ENCODE data around the gene HSBP1L1. TPM values are rescaled to one million over a fixed set of nuclear protein-coding genes. Genes with fewer than 3 reads are reported as not detected.
"Not testable (repeated sequence)": the region's sequence is repeated elsewhere in the genome, so short reads cannot be mapped to it uniquely, and the experiment has no call there.

The HSBP1L1 gene
- polyA plus RNA-seq, 12 donors = 3.3 to 22.2 (median 4.2) TPM; not detected in 1

GRCh38 chr18:79955302-79956075, 9.0 kb upstream of the HSBP1L1 start:
- no peak for DNase-seq

DNA sequence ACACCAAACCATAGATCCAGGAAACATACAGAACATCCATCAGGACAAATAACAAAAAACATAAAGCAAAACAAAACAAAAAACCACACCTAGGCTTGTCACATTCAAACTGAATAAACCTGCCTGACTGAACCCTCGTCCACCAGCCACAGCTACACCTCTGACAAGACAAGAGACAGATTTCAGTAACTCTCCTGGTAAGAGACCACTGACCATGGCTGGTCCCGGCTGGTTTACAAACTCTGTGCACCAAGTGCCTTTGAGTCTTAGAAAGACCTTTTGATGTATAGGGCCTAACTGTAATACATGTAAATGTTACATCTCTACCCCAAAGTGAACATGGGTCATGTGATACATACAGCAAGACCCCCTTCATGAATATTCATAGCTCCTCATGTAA, 8.2 kb upstream of the HSBP1L1 start:
- DNase-seq = no peak

DNA sequence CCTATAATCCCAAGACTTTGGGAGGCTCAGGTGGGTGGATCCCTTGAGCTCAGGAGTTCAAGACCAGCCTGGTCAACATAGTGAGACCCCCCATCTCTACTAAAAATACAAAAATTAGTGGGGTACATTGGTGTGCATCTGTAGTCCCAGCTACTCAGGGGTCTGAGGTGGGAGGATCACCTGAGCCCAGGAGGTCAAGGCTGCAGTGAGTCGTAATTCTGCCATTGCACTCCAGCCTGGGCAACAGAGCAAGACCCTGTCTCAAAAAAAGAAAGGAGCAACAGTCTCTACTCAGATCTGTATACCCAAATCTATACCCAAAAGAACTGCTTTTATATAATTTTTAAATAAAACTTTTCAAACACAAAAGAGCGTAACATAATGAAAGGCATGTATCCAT, 5.5 kb upstream of the HSBP1L1 start:
- DNase-seq = no peak

DNA sequence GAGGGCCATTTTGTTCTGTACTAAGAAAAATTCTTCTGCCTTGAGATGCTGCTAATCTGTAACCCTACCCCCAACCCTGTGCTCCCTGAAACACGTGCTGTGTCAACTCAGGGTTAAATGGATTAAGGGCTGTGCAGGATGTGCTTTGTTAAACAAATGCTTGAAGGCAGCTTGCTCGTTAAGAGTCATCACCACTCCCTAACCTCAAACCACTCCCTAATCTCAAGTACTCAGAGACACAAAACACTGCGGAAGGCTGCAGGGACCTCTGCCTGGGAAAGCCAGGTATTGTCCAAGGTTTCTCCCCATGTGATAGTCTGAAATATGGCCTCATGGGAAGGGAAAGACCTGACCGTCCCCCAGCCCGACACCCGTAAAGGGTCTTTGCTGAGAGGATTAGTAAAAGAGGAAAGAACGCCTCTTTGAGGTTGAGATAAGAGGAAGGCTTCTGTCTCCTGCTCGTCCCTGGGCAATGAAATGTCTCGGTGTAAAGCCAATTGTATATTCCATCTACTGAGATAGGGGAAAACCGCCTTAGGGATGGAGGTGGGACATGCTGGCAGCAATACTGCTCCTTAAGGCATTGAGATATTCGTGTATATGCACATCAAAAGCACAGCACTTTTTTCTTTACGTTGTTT, 4.2 kb upstream of the HSBP1L1 start:
- not testable (repeated sequence) for DNase-seq

DNA sequence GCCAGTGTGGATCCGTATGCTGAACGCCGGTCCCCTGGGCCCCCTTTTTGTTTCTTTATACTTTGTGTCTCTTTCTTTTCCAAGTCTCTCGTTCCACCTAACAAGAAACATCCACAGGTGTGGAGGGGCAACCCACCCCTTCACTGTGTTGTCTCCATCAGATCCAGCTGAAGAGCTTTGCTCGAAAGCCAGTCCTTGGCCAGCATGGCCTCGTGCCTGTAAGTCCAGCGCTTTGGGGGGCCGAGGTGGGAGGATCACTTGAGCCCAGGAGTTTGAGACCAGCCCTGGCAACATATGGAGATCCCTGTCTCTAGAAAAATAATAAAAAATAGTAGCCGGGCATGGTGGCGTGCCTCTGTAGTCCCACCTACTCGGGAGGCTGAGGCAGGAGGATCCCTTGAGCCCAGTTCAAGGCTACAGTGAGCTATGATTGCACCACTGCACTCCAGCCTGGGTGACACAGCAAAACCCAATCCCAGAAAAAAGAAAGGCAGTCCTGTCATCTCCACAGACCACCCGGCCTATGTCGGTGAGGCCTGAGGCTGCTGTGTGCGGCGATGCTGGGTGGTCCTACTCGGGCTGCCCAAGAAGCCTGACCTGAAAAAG, 3.4 kb upstream of the HSBP1L1 start:
- DNase-seq = no peak

GRCh38 chr18:79961527-79962291, 2.7 kb upstream of the HSBP1L1 start:
- DNase-seq = no peak

GRCh38 chr18:79962311-79962710, 2.1 kb upstream of the HSBP1L1 start:
- no peak for DNase-seq

DNA sequence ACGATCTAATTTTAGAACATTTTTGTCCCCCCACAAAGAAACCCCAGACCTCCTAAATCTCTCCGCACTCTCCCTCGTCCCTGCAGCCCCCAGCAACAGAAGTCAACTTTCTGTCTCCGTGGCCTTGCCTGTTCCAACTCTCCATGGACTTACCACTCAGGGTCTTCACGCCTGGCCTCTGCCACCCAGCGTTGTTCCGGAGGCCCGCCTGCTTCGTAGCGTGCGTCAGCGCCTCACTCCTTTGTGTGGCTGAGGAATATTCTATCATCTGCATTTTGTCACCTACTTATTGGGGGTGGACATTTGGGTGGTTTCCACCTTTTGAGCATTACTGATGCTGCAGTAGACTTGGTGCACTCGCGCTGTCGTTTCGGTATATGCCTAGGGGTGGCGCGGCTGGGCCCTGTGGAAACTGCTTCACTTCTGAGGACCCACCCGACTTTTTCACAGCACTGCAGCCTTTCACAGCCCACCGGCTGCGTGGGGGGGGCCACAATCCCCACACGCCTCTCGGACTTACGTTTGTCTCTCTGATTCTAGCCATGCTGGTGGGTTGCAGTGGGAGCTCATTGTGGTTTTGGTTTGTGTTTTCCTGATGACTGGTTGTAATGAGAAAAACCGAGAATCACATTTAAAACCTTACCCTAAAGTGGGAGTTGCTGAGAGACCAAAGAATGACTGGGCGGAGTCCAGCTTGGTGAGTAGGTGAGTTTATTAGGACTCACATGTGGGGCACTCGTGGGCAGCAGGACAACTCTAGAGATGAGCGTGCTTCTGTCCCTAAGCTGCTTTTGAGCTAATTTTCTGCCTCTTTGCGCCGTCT, 1.4 kb upstream of the HSBP1L1 start:
- DNase-seq = no peak

DNA sequence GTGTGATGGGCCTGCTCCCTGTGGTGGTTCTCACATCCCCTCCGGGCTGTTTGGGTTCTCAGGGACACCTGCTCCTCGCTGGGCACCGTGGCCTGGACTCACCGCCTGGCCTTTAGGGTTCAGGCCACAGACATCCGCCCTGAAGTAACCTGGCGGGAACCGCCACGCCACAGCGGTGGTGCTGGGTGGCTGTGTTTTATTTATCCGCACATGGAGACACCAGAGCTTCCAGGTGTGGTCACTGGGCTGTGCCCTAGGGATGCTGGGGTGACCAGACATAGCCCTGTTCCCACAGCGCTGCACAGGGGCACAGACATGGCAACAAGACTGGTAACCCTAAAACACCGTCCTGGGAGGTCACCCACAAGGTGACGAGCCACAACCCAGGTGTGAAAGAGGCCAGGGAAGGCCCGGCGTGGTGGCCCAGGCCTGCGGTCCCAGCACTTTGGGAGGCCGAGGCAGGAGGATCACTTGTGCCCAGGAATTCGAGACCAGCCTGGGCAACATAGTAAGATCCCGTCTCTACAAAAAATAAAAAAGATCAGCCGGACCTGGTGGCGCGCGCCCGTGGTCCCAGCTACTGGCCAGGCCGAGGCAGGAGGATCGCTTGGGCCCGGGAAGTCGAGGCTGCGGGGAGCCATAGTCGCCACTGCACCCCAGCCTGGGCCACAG, 649 bp upstream of the HSBP1L1 start:
- DNase-seq = no peak

- DNase-seq = peak; percentile 26
These were observed 868 bp downstream of the HSBP1L1 start for GRCh38 chr18:79965119-79965902.

DNA sequence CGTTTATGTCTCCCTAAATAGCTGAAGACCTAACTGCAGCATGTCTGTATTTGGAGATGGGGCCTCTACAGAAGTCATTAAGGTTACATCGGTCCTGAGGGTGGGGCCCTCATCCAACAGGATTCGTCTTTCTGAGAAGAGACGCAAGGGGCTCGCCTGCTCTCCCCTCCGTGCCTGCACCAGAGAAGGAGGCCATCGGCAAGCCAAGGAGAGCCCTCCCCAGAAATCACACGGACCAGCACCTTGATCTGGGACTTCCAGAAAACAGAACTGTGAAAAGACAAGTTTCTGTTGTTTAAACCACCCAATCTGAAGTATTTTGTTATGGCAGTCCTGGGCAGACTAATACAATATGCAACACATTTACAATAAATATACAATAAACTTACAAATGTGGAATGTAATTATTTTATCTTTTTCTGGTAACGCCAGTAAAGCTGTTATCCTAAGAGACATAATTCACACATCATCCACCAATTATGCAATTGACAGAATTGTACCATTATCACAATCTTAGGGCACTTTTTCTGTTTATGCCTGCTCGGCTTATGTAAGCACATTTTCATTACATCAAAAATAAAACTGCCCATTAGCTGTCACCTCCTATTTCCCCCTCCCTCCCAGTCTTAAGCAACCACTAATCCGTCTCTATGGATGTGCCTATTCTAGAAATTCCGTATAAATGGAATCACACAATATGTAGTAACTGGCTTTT, 6.1 kb downstream of the HSBP1L1 start:
- no peak for DNase-seq

DNA sequence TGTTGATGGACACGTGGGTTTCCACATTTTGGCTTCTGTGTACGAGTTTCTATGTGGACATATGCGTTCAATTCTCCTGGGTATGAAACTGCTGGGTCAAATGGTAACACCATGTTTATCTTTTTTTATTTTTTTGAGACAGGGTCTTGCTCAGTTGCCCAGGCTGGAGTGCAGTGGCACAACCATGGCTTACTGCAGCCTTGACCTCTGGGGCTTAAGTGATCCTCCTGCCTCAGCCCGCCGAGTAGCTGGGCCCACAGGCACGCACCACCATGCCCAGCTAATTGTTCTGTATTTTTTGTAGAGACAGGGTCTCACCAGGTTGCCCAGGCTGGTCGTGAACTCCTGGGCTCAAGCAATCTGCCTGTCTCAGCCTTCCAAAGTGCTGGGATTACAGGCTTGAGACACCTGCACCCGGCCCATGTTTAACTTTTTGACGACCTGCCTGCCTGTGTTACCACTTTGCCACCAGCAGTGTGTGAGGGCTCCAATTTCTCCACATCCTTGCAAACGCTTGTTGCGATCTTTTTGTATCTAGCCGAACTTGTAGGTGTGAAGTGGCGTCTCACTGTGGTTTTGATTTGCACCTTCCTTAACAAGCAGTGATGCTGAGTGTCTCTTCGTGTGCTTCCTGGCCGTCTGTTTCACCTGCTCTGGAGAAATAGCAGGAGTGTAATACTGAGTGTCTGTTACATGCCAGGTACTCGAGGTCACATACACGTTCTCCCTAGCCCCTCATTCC, 6.9 kb downstream of the HSBP1L1 start:
- no peak for DNase-seq

- no peak for DNase-seq
These were observed 7.5 kb downstream of the HSBP1L1 start for GRCh38 chr18:79971986-79972385.

DNA sequence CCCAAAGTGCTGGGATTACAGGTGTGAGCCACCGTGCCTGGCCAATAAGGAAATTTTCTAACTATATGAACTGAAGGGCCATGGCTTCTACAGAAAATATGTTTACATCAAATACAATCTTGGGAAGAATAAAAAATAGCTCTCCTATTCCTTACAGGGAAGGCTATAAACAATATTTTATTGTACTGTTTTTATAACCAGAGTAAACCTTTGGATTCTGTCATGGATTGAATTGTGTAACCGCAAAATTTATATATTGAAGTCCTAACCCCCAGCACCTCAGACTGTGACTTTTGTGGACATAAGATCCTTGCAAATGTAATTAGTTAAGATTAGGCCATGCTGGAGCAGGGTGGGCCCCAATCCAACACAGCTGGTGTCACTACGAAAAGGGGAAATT, 8.3 kb downstream of the HSBP1L1 start:
- DNase-seq = no peak

GRCh38 chr18:79973517-79973916, 9.1 kb downstream of the HSBP1L1 start:
- DNase-seq = no peak

GRCh38 chr18:79974025-79974654, 9.7 kb downstream of the HSBP1L1 start:
- DNase-seq = no peak

DNA sequence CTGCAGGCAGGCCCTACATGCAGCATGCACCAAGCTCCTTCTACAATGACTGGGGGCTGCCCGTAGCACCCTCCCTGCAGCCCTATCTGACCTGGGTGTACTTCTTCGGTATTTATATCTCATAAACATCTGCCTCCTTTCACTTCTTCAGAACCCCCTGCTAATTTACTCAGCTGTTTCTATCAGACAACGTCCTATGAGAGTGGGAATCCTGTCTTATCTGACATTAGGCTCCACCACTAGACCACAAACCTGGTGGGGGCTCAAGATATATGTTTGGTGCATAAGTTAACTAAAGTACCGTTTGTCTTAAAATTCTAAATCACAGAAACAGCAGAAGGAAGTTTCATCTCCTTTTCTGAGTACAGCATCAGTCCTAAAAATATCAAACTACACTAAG, 10.6 kb downstream of the HSBP1L1 start:
- DNase-seq = no peak
